ENCODE data around the gene CDC25B. TPM values are rescaled to one million over a fixed set of nuclear protein-coding genes. Genes with fewer than 3 reads are reported as not detected.

The CDC25B gene
- polyA plus RNA-seq, 1 experiment: 58.9 TPM

DNA sequence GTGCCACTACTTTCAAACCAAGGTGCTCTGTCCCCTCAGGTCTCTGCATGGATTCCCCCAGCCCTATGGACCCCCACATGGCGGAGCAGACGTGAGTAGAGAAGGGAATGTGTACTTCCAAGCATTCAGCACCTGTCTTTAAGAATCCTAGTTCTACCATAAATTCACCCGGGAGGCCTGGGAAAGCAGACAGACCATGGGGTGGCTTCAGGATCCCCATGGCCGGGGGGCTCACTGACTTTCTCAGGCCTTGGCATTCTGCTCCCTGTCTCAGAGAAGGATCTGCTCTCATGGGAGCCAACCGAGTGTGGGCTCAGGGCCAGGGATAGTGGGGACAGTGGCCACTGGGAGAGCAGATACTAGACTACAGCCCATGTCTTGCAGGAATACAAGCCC lies 2.3 kb downstream of the CDC25B start:
- Histone ChIP-seq H3K9me3 (ENCODE audit: control insufficient read depth, insufficient read depth, low read length) (no peaks in the 10 kb centered on the region; the same call in 1 of the 2 replicates), H3K27ac (ENCODE audit: low read depth, low read length) (peak overlapping the region; percentile 68), H3K27me3 (ENCODE audit: control insufficient read depth, insufficient read depth, low read length) (no peaks in the 10 kb centered on the region), H3K4me3 (ENCODE audit: low read depth, low read length) (peak overlapping the region; percentile 82)
- DNase-seq (ENCODE audit: low read depth, low spot score): no peak
- ChIA-PET CTCF (no interaction called here), POLR2A (interaction anchor here (0.7 kb wide), 1 partner anchor 26 kb away, joined by 6 read pairs; no protein-coding TSS in a partner anchor)
- TF ChIP-seq, protein P1, sequence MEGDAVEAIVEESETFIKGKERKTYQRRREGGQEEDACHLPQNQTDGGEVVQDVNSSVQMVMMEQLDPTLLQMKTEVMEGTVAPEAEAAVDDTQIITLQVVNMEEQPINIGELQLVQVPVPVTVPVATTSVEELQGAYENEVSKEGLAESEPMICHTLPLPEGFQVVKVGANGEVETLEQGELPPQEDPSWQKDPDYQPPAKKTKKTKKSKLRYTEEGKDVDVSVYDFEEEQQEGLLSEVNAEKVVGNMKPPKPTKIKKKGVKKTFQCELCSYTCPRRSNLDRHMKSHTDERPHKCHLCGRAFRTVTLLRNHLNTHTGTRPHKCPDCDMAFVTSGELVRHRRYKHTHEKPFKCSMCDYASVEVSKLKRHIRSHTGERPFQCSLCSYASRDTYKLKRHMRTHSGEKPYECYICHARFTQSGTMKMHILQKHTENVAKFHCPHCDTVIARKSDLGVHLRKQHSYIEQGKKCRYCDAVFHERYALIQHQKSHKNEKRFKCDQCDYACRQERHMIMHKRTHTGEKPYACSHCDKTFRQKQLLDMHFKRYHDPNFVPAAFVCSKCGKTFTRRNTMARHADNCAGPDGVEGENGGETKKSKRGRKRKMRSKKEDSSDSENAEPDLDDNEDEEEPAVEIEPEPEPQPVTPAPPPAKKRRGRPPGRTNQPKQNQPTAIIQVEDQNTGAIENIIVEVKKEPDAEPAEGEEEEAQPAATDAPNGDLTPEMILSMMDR (IDR thresholded peaks at IDR 0.05; ENCODE audit: low read depth, low read length): no peak

DNA sequence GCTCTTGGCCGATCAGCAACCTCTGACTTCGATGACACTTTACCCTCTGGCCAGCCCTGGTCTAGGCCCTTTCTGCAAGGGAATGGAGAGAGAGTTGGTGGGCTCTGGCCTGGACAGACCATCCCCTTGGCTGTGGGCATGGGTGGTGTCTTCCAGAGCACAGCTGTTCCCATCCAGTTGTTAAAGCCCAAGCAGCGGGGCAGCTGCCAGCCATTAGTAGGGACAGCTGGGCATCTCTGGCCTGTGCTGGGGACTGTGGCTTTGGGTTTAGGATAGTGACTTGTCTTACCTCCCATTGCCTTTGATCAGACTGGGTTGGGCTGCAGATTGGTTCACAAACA lies 2.8 kb downstream of the CDC25B start:
- no peak for DNase-seq (ENCODE audit: low read depth, low spot score)
- no peaks in the 10 kb centered on the region for H3K27me3 ChIP-seq (ENCODE audit: control insufficient read depth, insufficient read depth, low read length)
- TF ChIP-seq, protein P1 (IDR thresholded peaks at IDR 0.05; ENCODE audit: low read depth, low read length): no peak
- no peak overlapping the region; the same call in 1 of the 2 replicates for H3K4me3 ChIP-seq (ENCODE audit: low read depth, low read length)
- H3K27ac ChIP-seq (ENCODE audit: low read depth, low read length): peak overlapping the region; percentile 21
- CTCF ChIA-PET: interaction anchor here (2.2 kb wide), 1 partner anchor 20 kb away, joined by 12 read pairs; no protein-coding TSS in a partner anchor
- no peaks in the 10 kb centered on the region; the same call in 1 of the 2 replicates for H3K9me3 ChIP-seq (ENCODE audit: control insufficient read depth, insufficient read depth, low read length)
- POLR2A ChIA-PET: no interaction called here

DNA sequence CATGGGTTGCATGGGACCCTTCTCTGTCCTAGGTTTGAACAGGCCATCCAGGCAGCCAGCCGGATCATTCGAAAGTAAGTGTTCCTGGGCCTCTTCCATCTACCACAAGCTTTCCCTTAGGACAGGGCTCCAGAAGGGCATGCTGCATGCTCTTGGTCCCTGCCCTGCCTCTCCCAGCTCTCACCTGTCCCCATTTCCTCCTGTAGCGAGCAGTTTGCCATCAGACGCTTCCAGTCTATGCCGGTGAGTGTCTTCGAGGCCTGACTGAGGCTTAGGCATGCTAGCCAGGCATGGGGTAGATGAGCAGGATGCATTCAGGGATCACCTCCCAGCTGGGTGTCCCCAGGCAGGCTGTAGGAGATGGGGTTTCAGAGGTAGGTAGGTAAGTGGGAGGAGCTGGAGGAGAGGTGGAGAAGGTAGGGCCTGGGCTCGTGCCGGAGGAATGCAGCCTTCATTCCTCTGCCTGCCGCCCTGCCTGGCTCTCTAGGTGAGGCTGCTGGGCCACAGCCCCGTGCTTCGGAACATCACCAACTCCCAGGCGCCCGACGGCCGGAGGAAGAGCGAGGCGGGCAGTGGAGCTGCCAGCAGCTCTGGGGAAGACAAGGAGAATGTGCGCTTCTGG lies 4.3 kb downstream of the CDC25B start:
- H3K9me3 ChIP-seq (ENCODE audit: control insufficient read depth, insufficient read depth, low read length): no peaks in the 10 kb centered on the region; the same call in 1 of the 2 replicates
- TF ChIP-seq, protein P1 (IDR thresholded peaks at IDR 0.05; ENCODE audit: low read depth, low read length): no peak
- no peaks in the 10 kb centered on the region for H3K27me3 ChIP-seq (ENCODE audit: control insufficient read depth, insufficient read depth, low read length)
- ChIA-PET POLR2A (interaction anchor here (0.8 kb wide), 1 partner anchor 13 kb away, joined by 3 read pairs; no protein-coding TSS in a partner anchor), CTCF (interaction anchor here (1.1 to 2.2 kb wide), 2 partner anchors 18 to 20 kb away, joined by 5 to 12 read pairs; partner anchors contain the start of gene AP5S1)
- no peak overlapping the region for H3K27ac ChIP-seq (ENCODE audit: low read depth, low read length)
- DNase-seq (ENCODE audit: low read depth, low spot score): no peak
- H3K4me3 ChIP-seq (ENCODE audit: low read depth, low read length): no peak overlapping the region

DNA sequence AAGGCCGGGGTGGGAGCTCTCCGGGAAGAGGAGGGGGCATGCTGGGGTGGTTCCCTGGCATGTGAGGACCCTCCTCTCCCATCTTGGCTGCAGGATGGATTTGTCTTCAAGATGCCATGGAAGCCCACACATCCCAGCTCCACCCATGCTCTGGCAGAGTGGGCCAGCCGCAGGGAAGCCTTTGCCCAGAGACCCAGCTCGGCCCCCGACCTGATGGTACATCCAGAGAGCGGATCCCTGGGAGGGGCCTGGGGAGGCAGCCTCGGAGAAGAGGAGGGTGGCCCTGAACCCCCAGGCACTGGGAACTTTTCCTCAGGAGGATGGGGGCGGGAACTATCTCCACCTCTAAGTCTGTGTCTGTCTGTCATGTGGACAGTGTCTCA lies 4.8 kb downstream of the CDC25B start:
- Histone ChIP-seq H3K27me3 (ENCODE audit: control insufficient read depth, insufficient read depth, low read length) (no peaks in the 10 kb centered on the region), H3K27ac (ENCODE audit: low read depth, low read length) (no peak overlapping the region), H3K4me3 (ENCODE audit: low read depth, low read length) (no peak overlapping the region), H3K9me3 (ENCODE audit: control insufficient read depth, insufficient read depth, low read length) (no peaks in the 10 kb centered on the region; the same call in 1 of the 2 replicates)
- ChIA-PET CTCF (interaction anchor here (1.1 to 2.2 kb wide), 2 partner anchors 18 to 19 kb away, joined by 5 to 12 read pairs; partner anchors contain the start of gene AP5S1), POLR2A (interaction anchor here (0.8 kb wide), 1 partner anchor 12 kb away, joined by 3 read pairs; no protein-coding TSS in a partner anchor)
- TF ChIP-seq, protein P1 (IDR thresholded peaks at IDR 0.05; ENCODE audit: low read depth, low read length): no peak
- no peak for DNase-seq (ENCODE audit: low read depth, low spot score)

DNA sequence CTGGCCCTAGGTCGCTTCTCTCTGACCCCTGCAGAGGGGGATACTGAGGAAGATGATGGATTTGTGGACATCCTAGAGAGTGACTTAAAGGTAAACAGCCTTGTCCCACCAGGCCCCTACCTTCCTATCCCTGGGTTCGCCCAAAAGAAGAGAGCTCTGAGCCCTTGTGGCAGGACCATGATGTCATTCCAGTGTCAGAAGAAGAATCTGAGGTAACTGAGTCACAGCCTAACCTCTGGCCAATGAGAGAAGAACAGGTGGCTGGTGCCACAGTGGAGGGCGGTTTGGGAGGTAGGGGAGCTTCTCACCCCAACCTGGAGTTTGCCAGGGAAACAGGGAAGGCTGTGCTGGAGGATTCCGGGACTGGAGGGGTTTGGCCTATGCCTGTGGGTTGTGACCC lies 5.2 kb downstream of the CDC25B start:
- no peak overlapping the region for H3K27ac ChIP-seq (ENCODE audit: low read depth, low read length)
- TF ChIP-seq, protein P1 (IDR thresholded peaks at IDR 0.05; ENCODE audit: low read depth, low read length): no peak
- DNase-seq (ENCODE audit: low read depth, low spot score): no peak
- ChIA-PET CTCF (interaction anchor here (1.1 kb wide), 1 partner anchor 19 kb away, joined by 5 read pairs; the partner anchor contains the start of gene AP5S1), POLR2A (interaction anchor here (0.8 kb wide), 1 partner anchor 12 kb away, joined by 3 read pairs; no protein-coding TSS in a partner anchor)
- no peaks in the 10 kb centered on the region; the same call in 1 of the 2 replicates for H3K9me3 ChIP-seq (ENCODE audit: control insufficient read depth, insufficient read depth, low read length)
- H3K4me3 ChIP-seq (ENCODE audit: low read depth, low read length): no peak overlapping the region
- H3K27me3 ChIP-seq (ENCODE audit: control insufficient read depth, insufficient read depth, low read length): no peaks in the 10 kb centered on the region
